ENCODE measurements around the gene CTSH.
"Not testable (repeated sequence)": the region's sequence is repeated elsewhere in the genome, so short reads cannot be mapped to it uniquely, and the experiment has no call there.

Gene CTSH

DNA sequence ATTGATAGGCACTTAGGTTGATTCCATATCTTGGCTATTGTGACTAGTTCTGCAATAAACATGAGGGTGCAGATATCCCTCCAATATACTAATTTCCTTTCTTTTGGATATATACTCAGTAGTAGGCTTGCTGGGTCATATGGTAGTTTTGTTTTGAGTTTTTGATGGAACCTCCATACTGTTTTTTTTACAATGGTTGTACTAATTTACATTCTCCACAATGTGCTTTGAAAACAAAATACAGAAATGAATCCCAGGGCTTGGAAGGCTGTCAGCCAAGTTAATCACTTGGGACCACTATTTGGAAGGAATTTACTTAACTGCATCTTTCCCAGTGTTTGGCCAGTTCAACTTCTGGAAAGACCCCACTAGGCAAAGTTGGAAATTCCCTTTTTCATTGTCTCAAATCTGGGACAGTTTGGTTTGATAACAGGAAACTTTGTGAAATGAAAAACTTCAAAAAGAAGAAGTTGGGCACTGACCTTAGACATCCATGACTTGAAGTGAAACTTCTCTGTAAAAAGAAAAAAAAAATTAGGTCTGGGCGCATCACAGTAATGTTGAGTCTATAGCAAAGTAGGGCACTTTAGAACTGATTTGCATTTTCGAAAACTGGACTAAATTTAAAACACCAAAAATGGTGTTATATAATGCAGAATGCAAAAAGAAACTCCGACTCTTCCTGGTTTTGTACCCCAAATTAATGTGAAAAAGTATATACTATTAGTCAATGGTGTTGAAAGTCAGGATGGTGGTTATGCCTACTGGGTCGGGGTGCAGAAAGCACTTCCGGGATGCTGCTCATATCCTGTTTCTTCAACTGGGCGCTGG, 6.0 kb downstream of the CTSH start:
- DNase-seq (ENCODE audit: low spot score) = no peak

DNA sequence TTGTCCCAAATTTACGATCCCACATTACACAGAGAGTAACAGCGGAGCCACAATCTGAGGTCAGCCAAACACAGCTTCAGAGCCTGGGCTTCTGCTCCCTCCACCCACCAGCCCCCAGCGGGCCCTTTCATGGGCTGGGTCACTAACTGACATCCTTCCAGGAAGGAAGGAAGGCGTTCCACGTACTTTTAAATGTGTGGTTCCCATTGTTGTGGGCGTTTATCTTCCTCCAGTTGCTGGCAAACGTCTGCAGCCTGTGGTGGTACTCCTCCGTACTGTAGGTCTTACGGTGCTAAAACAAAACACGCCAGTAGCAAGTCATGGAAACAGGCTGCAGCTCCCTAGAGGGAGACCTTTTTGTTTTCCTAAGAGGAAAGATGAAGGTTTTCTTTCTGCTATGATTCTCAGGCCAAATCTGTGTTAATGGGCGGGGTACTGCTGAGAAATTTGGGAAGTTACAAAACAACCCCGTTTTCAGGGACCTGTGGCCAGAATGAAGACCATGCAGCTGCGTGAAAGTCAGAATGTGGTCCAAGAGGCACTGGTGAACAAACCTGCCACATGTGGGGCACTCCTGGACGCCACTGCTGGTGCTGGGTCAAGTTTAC, 7.6 kb downstream of the CTSH start:
- DNase-seq (ENCODE audit: low spot score) = no peak

DNA sequence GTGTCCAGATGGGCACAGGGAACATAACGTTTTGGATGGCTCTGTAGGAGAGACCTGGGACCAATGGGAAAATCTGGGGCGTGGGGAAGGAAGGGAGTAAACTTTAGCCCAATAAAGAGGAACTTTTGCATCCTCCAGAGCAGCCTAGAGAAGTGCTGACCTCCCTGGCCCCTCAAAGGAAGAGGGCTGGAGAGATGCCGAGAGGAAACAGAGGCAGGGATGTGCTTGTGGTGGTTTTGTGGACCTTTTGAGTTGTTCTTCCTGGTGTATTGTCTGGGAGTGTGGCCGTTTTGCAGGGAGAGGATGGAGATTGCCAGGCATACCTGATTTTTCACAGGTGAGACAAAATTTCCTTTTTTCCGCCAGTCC, 10.2 kb downstream of the CTSH start:
- DNase-seq (ENCODE audit: low spot score) = no peak

DNA sequence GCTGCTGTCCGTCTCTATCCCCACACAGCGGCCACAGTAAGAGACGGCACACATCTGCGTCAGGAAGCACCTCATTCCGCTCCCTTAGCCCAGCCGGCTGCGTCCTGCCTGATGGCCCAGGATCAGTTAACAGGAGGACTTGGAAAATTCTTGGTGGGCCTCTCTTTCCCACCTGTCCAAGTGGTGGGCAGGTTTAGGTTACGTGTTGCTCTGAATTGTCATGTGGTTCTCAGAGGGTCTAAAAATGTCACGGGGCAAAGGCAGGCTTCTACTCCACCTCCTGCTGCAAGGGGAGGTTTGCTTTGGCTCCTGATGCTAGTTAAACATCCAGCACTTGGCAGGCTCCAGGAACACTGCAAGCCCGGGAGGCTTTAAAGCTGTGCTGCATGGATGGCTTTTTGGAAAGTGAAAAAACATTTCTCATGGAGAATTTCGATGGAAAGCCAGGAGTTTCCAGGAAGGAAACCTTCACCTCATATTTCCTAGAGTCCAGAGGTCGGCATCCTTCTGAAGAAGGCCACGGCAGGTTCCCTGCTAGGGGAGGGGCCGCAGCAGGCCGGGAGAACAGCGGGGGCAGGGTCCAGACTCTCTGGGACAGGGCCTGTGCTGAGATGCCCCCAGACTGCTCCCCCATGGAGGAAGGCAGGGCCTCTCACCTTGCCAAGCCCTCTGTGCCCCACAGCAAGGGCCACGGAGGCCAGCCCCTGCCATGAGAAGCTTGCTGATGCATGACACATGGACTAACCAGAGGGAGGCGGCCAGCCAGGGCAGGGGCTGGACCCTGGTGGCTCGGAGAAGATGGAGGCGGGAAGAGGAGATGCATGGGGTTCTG, 10.8 kb downstream of the CTSH start:
- peak; percentile 68 for DNase-seq (ENCODE audit: low spot score)

DNA sequence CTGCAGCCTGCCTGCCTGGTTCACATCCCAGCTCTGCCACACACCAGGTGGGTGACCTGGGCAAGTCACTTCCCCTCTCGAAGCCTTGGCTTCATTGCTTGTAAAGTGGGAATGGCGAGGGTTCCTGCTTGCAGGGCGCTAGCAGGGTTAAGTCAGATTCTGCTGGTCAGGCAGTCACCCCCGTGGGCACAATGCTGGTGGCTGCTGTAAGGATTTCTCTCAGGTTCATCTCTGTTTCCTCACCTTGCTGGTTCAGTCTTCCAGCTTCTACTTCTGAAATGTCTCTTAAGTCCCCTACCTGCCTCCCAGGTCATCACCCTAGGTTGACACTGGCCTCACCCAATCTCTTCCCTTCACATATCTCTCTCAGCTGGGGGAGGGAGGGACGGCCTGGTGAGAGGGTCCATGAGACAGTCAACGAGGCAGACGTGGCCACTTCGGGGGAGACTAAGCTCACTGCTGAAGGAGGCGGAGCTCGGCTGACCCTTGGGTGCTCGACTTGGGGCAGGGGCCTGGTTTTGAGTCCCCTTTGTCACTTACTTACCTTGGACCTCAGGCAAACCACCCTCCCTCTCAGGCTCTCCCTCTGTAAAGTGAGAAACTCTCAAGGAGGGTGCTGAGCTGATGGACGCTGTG, 11.5 kb downstream of the CTSH start:
- DNase-seq (ENCODE audit: low spot score) = no peak

DNA sequence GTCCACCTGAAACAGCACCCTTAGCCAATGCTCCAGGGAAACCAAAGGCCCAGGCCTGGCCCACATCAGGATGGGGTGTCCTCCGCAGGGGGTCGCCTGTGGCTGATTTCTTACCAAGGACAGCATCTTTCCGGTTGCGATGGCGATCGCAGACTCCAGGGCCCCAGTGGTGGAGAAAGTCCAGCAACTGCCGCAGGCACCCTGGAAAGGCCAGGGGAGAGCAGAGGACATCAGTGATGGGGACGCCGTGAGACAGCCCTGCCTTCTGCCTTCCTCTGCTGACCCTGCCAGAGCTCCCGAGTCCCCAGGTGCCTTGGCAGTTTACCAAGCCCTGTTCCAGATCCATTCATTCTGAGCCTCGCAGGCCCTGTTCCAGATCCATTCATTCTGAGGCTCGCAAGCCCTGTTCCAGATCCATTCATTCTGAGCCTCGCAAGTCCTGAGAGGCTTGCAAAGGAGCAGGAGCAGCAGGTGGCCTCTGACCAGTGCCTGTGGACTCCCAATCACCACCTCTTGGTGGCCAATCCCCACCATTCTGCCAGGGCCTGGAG, 12.5 kb downstream of the CTSH start:
- no peak for DNase-seq (ENCODE audit: low spot score)

DNA sequence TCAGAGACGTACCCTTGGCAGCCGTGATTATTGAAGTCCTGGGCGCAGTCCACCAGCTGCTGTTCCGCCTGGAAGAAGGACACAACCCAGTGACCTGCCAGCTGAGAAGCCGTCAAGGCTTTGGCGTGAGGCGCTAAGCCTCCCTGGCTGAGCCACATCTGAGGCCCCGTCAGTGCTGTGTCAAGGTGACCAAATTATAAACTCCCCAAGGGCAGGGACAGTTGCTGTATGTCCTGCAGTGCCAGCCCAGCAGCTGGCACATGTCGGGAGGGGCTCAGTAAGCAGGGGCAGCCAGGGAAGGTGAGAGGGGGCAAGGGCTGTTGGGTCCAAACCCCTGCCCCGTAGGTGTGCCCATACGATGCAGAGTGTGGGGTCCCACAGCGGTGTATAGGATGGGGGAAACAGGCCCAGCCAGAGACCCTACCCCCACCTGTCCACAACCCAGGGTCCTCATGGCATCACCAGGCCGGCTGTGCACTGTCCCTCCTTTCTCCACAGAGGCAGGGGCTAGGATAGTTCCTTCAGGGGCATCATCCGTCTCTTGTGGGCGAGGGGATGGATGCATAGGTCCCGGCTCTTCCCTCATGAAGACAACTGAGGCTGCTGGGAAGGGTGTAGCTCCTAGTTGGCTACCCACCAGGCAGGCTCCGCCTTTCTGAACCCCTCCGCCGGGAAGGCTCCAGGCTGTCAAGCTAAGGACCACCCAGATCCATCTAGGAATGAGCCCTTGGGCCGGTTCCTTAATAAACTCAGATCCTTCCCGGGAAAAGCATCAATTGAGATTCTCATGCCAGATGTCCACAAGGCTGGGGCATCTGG, 13.2 kb downstream of the CTSH start:
- no peak for DNase-seq (ENCODE audit: low spot score)

DNA sequence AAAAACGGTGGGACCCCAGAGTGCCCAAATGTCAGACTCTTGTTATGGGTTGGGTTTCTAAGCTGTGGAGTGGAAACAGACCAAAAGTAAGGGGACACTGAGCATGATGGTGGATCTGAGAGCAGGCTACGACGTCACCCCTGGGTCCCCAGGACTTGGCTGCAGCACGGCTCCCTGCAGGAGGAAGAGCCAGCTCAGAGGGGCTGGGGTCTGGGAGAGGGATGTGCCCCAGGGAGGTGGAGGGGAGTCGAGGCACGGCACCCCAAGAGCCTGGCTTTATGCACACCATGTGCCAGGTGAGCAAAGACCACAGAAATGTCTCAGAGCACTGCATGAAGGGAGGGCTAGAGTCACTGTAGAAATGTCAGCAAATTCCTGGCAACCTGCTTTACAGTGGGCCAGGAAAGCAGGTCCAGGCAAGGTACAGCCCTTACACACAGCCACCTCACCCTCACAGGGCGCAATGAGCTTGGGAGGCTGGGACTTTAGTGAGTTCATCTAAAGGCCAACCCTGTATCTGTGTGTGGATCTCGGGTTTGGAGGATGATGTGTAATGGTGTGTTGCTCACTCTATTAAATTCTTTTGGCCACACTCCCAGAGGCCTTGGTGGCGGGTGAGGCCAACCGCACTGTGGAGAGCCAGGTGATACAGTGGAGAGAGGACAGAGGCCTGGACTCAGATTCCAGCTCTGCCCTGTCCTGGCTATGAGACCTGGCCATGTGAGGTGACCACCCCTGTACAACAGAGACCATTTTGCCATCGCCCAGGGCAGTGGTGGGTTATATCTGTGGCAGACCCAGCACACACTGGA, 14.1 kb downstream of the CTSH start:
- no peak for DNase-seq (ENCODE audit: low spot score)

DNA sequence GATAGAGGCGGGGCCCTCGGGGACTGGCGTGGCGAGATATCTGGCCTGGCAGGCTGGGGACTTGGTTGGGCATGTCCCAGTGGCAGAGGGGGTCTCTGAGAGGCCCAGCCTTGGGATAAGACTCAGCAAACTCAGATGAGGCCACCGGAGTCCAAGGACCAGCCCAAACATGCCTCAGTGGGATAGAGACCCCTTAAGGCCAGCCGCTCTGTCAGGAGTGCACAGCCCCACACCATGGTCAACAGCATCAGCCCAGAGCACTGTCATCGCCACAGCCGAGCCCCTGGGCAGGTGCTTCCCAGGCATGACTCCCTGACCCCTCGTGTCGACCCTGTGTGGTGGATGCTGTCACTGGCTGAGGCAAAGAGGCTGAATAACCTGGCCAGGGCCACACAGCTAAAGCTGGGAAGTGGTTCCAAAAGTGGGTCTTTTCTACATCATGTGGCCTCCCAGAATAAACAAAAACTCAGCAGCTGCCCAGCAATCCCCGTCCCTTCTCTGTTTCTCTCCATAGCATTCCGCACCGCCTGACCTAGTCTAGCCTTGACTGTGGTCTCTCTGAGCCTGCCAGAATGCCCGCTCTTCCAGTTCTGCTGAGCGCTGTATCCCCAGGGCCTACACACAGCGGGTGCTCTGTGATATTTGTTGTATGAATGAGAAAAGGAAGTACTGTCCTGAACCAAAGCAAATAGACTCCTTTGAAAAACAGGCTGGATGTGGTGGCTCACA, 15.1 kb downstream of the CTSH start:
- DNase-seq (ENCODE audit: low spot score) = no peak

DNA sequence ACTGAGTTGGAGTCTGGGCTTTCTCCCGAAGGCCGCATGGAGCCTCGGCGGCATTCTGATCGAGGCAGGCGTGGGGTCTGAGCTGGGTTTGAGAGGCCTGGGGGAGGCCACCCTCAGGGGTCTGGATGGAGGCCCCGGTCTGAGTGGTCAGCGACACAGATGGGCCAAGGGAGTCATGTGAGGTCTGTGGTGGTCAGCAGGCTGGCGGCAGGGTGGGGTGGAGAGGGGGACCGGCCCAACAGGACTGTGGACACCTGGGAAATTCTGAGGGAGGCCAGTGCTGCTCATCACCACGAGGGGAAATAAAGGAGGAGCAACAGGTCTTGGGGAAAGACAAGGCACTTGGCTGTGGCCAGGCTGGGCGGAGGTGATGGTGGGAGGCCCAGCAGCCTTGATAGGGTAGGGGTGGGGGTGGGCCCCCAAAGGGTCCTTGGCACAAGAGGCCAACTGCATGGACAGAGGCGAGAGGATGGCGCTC, 16.2 kb downstream of the CTSH start:
- no peak for DNase-seq (ENCODE audit: low spot score)

DNA sequence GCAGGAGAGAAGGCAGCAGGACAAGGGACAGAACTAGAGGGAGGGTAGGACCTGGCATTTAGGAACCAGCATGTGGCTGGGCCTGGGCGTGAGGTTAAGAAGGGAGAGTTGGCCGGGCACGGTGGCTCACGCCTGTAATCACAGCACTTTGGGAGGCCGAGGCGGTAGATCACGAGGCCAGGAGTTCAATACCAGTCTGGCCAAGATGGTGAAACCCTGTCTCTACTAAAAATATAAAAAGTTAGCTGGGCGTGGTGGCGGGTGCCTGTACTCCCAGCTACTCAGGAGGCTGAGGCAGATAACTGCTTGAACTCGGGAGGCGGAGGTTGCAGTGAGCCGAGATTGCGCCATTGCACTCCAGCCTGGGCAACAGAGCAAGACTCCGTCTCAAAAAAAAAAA, 16.7 kb downstream of the CTSH start:
- not testable (repeated sequence) for DNase-seq (ENCODE audit: low spot score)

DNA sequence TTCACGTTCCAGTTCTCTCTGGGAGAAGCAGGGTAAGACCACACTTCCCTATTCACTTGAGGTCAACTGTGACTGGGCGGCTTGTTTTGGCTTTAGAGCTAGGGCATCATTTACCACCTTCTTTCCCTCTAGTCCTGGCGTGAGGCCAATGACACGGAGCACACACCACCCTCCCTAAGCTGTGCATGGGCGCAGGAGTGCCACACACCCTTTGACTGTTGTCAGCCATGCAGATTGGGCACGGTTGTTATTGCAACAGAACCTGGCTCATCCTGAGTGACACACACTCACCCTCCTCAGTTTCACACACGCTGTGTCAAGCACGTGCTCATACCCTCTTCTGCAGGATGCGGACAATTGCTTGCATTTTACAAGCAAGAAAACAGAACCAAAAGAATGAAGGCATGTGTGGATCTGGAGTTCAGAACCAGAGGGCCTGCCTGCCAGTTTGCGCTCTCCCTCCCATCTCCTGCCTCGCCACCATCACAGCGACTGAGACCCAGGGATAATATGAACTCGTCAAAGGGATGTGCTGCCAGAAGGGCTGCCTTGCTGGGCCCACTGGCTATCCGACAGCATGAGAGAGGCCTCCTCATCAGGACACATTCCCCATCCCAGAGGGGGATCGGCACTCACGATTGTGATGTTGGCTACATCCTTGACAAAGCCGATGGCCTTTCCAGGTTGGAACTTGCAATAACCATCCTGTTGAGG, 17.6 kb downstream of the CTSH start:
- no peak for DNase-seq (ENCODE audit: low spot score)

DNA sequence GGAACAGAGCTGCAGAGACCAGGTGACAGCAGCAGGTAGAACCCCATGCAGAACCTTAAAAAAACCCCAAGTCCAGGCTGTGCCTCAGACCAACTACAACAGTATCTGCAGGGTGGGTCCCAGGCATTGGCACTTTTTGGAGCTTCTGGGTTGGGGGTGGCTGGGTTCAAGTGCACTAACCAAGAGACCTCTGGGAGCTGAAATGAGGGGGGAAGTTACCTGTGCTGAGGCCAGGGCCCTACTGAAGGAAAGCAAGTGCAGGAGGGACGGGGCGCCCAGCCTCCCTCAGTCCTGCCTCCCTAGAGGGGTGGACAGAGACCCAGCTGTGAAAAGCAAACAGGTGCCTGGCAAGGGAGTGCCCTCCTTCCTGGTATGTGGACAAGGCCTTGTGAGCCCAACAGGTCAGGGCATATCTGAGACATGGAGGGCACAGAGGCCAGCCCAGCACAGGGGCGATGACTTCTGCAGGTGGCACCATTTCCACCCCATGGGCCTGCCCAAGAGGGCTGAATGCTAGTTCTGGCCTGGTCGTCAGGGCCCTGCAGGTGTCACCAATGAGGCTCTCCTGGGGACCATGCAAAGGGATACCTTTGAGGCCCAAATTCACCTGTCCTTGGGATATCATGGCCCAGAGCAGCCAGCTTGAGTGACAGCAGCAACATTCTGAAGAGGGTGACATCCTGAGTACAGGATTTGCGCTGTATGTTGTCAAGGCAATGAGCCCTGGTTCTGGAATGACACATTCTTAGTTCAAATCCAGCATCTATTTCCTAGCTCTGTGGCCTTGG, 18.7 kb downstream of the CTSH start:
- DNase-seq (ENCODE audit: low spot score) = no peak

DNA sequence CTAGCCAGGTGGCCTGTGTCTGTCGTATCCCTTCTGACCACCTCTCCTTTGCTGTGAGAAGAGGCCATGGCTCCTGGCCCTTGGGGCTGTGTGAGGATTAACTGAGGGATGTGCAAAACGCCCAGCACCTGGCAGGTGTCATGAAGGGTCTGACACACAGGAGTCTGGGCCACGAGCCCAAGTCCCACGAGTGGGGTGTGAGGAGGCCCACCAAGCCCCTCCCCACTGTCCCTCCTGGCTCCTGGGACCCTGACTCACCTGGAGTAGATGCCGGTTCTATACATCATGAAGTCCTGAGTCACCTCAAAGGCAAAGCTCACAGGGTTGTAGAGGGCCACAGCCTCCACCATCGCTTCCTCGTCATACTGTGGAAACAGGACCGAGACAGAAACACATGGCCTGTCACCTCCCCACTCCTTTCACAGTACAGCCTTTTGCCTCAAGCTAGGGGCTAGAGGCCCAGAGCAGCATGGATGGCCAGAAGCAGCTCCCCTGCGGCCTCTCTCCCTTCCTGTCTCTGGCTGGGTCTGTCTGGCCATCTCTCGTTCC, 19.7 kb downstream of the CTSH start:
- DNase-seq (ENCODE audit: low spot score) = no peak

DNA sequence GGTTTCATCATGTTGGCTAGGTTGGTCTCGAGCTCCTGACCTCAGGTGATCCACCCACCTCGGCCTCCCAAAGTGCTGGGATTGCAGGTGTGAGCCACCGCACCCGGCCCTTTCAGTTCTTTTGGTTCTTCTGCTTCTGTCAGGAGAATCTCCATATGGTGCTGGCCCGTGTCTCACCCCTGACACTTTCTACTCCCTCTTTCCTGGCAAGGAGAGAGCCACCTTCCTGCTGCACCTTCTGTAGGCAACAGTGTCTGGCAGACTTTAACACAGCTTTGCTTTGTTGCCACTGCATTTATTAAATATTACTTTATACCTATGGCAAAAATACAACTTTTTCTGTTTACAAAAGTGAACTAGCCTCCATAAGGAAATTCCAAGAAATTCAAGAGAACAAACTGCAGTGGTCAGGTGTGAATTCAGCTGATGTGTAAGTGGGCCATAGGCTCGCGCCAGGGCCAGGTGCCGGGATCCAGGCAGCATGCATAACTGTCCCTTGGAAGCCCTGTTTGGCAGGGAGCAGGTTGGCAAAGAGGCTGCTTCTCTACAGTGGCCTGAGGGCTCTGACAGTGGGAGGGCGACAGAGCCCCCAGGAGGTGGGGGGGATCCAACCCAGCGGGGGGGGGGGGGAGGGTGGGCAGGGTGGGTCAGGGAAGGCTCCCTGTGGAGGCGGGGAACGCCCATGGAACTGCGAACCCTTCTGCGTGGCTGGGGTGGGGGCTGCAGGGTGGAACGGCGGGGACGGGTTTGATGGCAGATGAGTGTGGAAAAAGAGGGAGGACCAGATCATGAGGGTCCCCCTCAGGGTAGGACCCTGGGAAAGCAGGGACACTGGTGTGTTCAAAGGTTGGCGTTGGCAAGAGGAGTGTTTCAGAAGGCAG, 21.1 kb downstream of the CTSH start:
- DNase-seq (ENCODE audit: low spot score) = no peak

DNA sequence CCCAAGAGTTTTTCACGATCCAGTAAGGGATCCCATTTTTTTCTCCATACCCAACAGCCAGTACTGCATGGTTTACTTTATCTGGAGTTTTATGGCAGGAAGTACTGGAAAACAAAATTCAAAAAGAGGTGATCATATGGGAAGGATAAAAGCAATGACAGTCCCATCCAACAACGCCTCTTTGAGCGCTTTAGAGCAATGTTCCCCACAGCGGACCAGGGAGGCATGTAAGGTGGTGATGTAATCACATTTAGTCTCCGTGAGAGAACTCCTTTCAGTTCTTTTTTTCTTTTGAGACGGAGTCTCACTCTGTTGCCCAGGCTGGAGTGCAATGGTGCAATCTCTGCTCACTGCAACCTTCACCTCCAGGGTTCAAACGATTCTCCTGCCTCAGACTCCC, 21.8 kb downstream of the CTSH start:
- DNase-seq (ENCODE audit: low spot score) = no peak

DNA sequence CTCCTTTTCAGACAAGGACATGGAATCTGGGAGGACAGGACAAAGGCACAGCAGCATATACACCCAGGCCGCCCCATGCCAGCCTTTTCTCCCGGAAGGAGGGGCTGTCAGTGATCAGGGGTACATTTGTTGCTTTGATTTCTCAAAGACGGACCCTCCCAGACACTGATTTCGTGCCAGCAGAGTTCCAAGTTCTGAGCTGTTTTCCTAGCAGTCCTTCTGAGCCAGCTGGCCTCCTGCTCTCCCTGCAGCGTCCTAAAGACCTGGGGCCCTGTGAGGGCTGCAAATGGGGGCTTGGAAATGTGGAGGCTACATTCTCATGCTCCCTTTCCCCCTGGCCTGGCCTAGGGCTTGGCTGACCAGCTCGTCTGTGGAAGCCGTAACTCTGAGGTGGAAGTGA, 22.3 kb downstream of the CTSH start:
- DNase-seq (ENCODE audit: low spot score) = no peak

Measured in Ammon's horn (tissue), 1 donor.